ENCODE measurements around the gene ADNP2. TPM values are rescaled to one million over a fixed set of nuclear protein-coding genes. Genes with fewer than 3 reads are reported as not detected.

The ADNP2 gene
- total RNA-seq, 4 donors from 2014 or later, result 16.0 to 30.1 (median 22.3) TPM

GRCh38 chr18:80171054-80171872 is 62.2 kb downstream of the ADNP2 start:
- Histone ChIP-seq H3K4me3 (peak overlapping the region in 1 of 4 donors; percentile 6), H3K36me3 (no peaks in the 10 kb centered on the region), H3K27ac (no peak overlapping the region), H3K9me3 (no peaks in the 10 kb centered on the region), H3K27me3 (no peaks in the 10 kb centered on the region), H3K4me1 (peaks cover 0 to 8% (median 0%) of the 10 kb centered on the region in 4 donors)
- intact Hi-C loops (cut with DNase I; ENCODE audit: low total_unique reads) (no loop called here), in situ Hi-C loops (cut with MboI; ENCODE audit: low pct_ligation_motif_present in 1 of 4, low pct_unique_long_range_greater_than_20kb in 1 of 4, low sequenced_read_pairs in 3 of 4) (no loop called here)
- peak; percentile 50 for DNase-seq
- WGBS, 2 donors (ENCODE audit: low coverage in 1 of 2), result 35 to 37% methylated on average over 11 to 23 of the region's 23 CpGs
- no peak for TF ChIP-seq POLR2A (IDR thresholded peaks at IDR 0.05)
- TF ChIP-seq CTCF (IDR thresholded peaks at IDR 0.05), result peak; percentile 67 to 84 (median 73)

DNA sequence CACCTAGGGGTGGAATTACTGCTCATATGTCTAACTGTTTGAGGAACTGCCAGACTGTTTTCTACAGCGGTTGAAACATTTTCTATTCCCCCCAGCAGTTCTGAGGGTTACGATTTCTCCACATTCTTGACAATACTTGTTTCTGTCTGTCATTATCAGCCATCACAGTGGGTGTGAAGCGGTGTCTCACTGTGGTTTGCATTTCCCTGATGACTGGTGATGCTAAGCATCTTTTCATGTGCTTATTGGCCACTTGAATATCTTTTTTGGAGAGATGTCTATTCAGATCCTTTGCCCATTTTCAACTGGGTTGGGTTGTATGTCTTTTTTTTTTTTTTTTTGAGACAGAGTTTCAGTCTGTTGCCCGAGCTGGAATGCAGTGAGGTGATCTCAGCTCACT is 63.0 kb downstream of the ADNP2 start:
- in situ Hi-C loops (cut with MboI; ENCODE audit: low pct_ligation_motif_present in 1 of 4, low pct_unique_long_range_greater_than_20kb in 1 of 4, low sequenced_read_pairs in 3 of 4), result no loop called here

GRCh38 chr18:80173060-80173459 is 64.0 kb downstream of the ADNP2 start:
- H3K4me1 ChIP-seq, result peaks cover 0 to 8% (median 0%) of the 10 kb centered on the region in 4 donors
- 89% methylated on average over 10 of the region's 10 CpGs; no CpG with 5 or more reads in 1 of the 2 donors for WGBS, 2 donors (ENCODE audit: low coverage in 1 of 2)
- H3K27ac ChIP-seq, result no peak overlapping the region
- in situ Hi-C loops (cut with MboI; ENCODE audit: low pct_ligation_motif_present in 1 of 4, low pct_unique_long_range_greater_than_20kb in 1 of 4, low sequenced_read_pairs in 3 of 4) (no loop called here), intact Hi-C loops (cut with DNase I; ENCODE audit: low total_unique reads) (no loop called here)
- no peak for TF ChIP-seq POLR2A (IDR thresholded peaks at IDR 0.05)
- no peak for TF ChIP-seq POLR2AphosphoS5 (IDR thresholded peaks at IDR 0.05)
- TF ChIP-seq EP300 (IDR thresholded peaks at IDR 0.05; ENCODE audit: low read depth), result no peak
- no peak for TF ChIP-seq CTCF (IDR thresholded peaks at IDR 0.05)
- no peaks in the 10 kb centered on the region for H3K27me3 ChIP-seq
- H3K4me3 ChIP-seq, result no peak overlapping the region
- H3K9me3 ChIP-seq, result no peaks in the 10 kb centered on the region
- DNase-seq, result no peak
- no peaks in the 10 kb centered on the region for H3K36me3 ChIP-seq

More for the DNA sequence above, 63.0 kb downstream of the ADNP2 start:
- intact Hi-C loops (cut with DNase I; ENCODE audit: low total_unique reads), result no loop called here
- no peak overlapping the region for H3K4me3 ChIP-seq
- 75 to 81% methylated on average over 4 of the region's 4 CpGs for whole genome bisulfite sequencing, 2 donors (ENCODE audit: low coverage in 1 of 2)
- no peak overlapping the region for H3K27ac ChIP-seq
- peaks cover 0 to 8% (median 0%) of the 10 kb centered on the region in 4 donors for H3K4me1 ChIP-seq
- TF ChIP-seq POLR2A (IDR thresholded peaks at IDR 0.05), result no peak
- TF ChIP-seq CTCF (IDR thresholded peaks at IDR 0.05), result no peak
- no peak for TF ChIP-seq POLR2AphosphoS5 (IDR thresholded peaks at IDR 0.05)
- TF ChIP-seq EP300 (IDR thresholded peaks at IDR 0.05; ENCODE audit: low read depth), result no peak
- H3K36me3 ChIP-seq, result no peaks in the 10 kb centered on the region
- no peaks in the 10 kb centered on the region for H3K9me3 ChIP-seq
- H3K27me3 ChIP-seq, result no peaks in the 10 kb centered on the region
- no peak for DNase-seq

GRCh38 chr18:80175451-80176204 is 66.6 kb downstream of the ADNP2 start:
- WGBS, 2 donors (ENCODE audit: low coverage in 1 of 2), result 63 to 76% methylated on average over 14 to 18 of the region's 18 CpGs
- Histone ChIP-seq H3K4me3 (no peak overlapping the region), H3K36me3 (no peaks in the 10 kb centered on the region), H3K9me3 (no peaks in the 10 kb centered on the region), H3K27ac (peak overlapping the region in 1 of 4 donors; percentile 21), H3K27me3 (no peaks in the 10 kb centered on the region), H3K4me1 (peaks cover 0 to 8% (median 0%) of the 10 kb centered on the region in 4 donors)
- in situ Hi-C loops (cut with MboI; ENCODE audit: low pct_ligation_motif_present in 1 of 4, low pct_unique_long_range_greater_than_20kb in 1 of 4, low sequenced_read_pairs in 3 of 4) (no loop called here), intact Hi-C loops (cut with DNase I; ENCODE audit: low total_unique reads) (no loop called here)
- peak; percentile 39 for DNase-seq
- no peak for TF ChIP-seq CTCF (IDR thresholded peaks at IDR 0.05)
- TF ChIP-seq POLR2AphosphoS5 (IDR thresholded peaks at IDR 0.05), result no peak
- TF ChIP-seq EP300 (IDR thresholded peaks at IDR 0.05; ENCODE audit: low read depth), result no peak
- TF ChIP-seq POLR2A (IDR thresholded peaks at IDR 0.05), result no peak

All from transverse colon (tissue), 4 donors.